Measurements from ENCODE around the gene SORCS1.

GRCh38 chr10:106712988-106713387, 451.5 kb downstream of the SORCS1 start:
- TF ChIP-seq CTCF (IDR thresholded peaks at IDR 0.05; ENCODE audit: low read length) (no peak), EZH2 (IDR thresholded peaks at IDR 0.05; ENCODE audit: borderline replicate concordance, low read length) (no peak)
